GM12878 (cell line): ENCODE results near the gene SINHCAF. TPM values are rescaled to one million over a fixed set of nuclear protein-coding genes. Genes with fewer than 3 reads are reported as not detected.

Experiments
- ATAC-seq: fragments of 200-7000 bp; cut with Tn5 transposase; 3 replicates; pipeline ENCODE4 v1.9.1; 2020; ENCODE audit warnings: mild to moderate bottlenecking, moderate library complexity
- BruUV-seq: library from RNA; stranded (reverse); fragments of 400-500 nt; replicated peaks from 2 replicates; lab custom pipeline; 2021; lab: Mats Ljungman, UMichigan
- CTCF ChIA-PET: fragments of 300-600 bp; sonication (Branson Sonifier 250); formaldehyde crosslinking; extraction: SDS; loops from one replicate; lab custom pipeline; 2021; ENCODE audit warnings: inconsistent platforms; lab: Yijun Ruan, JAX
- POLR2A ChIA-PET: fragments of 350-600 bp; formaldehyde crosslinking; extraction: SDS; loops from one replicate; lab custom pipeline; 2021; ENCODE audit warnings: inconsistent platforms; lab: Charles Lee
- RAD21 ChIA-PET: fragments of 300-600 bp; sonication (Branson Sonifier 250); formaldehyde crosslinking; loops from one replicate; lab custom pipeline; 2023; ENCODE audit warnings: antibody characterized with exemption; ENCODE audit not compliant: unreplicated experiment; lab: Charles Lee
- SMC1A ChIA-PET: fragments of 300-600 bp; sonication (Branson Sonifier 250); formaldehyde crosslinking; loops from one replicate; lab custom pipeline; 2023; ENCODE audit not compliant: unreplicated experiment, uncharacterized antibody; lab: Charles Lee
- DNase-seq: peaks from one replicate; pipeline ENCODE4 v3.0.0-alpha.2; 2011; ENCODE audit warnings: low read depth, low spot score
- FAIRE-seq: peaks from 3 replicates; lab custom pipeline; 2011; peaks lifted over from hg19 to GRCh38; lab: Jason Lieb, UNC
- H2AFZ ChIP-seq: 2 replicates; pipeline ENCODE4 v1.6.0; 2011; ENCODE audit warnings: low read depth, low read length, control low read depth; ENCODE audit not compliant: control insufficient read depth
- H3K27ac ChIP-seq: 2 replicates; pipeline ENCODE4 v1.5.1; 2011; ENCODE audit warnings: control low read depth; ENCODE audit not compliant: control insufficient read depth, insufficient read depth
- H3K27me3 ChIP-seq, 2 experiments: replicated peaks in 1 of 2; 2 replicates each; pipeline versions ENCODE4 v1.6.0 to v1.6.1; 2011; ENCODE audit warnings: low read length in 1 of 2; ENCODE audit not compliant: control insufficient read depth in 2 of 2, insufficient read depth in 2 of 2
- H3K36me3 ChIP-seq, 2 experiments: 2 replicates each; pipeline ENCODE4 v1.5.1; 2011; ENCODE audit warnings: low read length in 1 of 2; ENCODE audit not compliant: control insufficient read depth in 2 of 2, insufficient read depth in 2 of 2
- H3K4me1 ChIP-seq: 2 replicates; pipeline ENCODE4 v1.6.1; 2011; ENCODE audit warnings: mild to moderate bottlenecking, low read length, moderate library complexity, mixed read lengths; ENCODE audit not compliant: control insufficient read depth, insufficient read depth
- H3K4me2 ChIP-seq: 2 replicates; pipeline ENCODE4 v1.6.0; 2011; ENCODE audit warnings: control low read depth; ENCODE audit not compliant: control insufficient read depth, insufficient read depth
- H3K4me3 ChIP-seq: fragments of 200-600 bp; sonication (generic); 2 replicates; pipeline ENCODE4 v1.5.1; 2016
- H3K79me2 ChIP-seq: 2 replicates; pipeline ENCODE4 v1.6.0; 2011; ENCODE audit warnings: low read length; ENCODE audit not compliant: control insufficient read depth, insufficient read depth
- H3K9ac ChIP-seq: 2 replicates; pipeline ENCODE4 v1.8.0; 2011; ENCODE audit warnings: low read length, control low read depth, mixed read lengths; ENCODE audit not compliant: control insufficient read depth, insufficient read depth
- H3K9me3 ChIP-seq: replicated peaks from 3 replicates; pipeline ENCODE4 v1.5.1; 2011; ENCODE audit warnings: mild to moderate bottlenecking, low read length; ENCODE audit not compliant: control insufficient read depth, insufficient read depth
- H4K20me1 ChIP-seq: 2 replicates; pipeline ENCODE4 v1.6.0; 2011; ENCODE audit not compliant: control insufficient read depth, insufficient read depth
- IRF3 ChIP-seq: fragments of 450-650 bp; IDR thresholded peaks from 2 replicates; pipeline ENCODE4 v1.6.1; 2014; ENCODE audit warnings: mild to moderate bottlenecking
- IRF5 ChIP-seq: fragments of 450-650 bp; IDR thresholded peaks from 2 replicates; pipeline ENCODE4 v1.6.1; 2017; ENCODE audit warnings: borderline replicate concordance
- MTA2 ChIP-seq: fragments of 450-650 bp; IDR thresholded peaks from 2 replicates; pipeline ENCODE4 v1.6.1; 2016; ENCODE audit warnings: low read depth, mild to moderate bottlenecking, moderate library complexity
- TARDBP ChIP-seq: IDR thresholded peaks from 2 replicates; pipeline ENCODE4 v1.6.1; 2016; ENCODE audit warnings: borderline replicate concordance
- WGBS: methylation state at CpG from one replicate; pipeline ENCODE4 v1.1.6; 2016; ENCODE audit warnings: low lambda C conversion rate; ENCODE audit not compliant: insufficient replicate concordance, insufficient coverage; ENCODE audit errors: missing lambda C conversion rate; 5-methylcytosine and 5-hydroxymethylcytosine counted together
- in situ Hi-C: fragments of 300-500 bp; cut with MboI; formaldehyde crosslinking; loops from 9 replicates; pipeline ENCODE4 v1.14.3; 2018; ENCODE audit warnings: mixed read lengths
- intact Hi-C: fragments of 100-400 bp; cut with micrococcal nuclease; formaldehyde crosslinking; loops from one replicate; pipeline ENCODE4 v1.14.2; 2022; ENCODE audit not compliant: unreplicated experiment
- polyA plus RNA-seq, 11 experiments: library from polyadenylated mRNA; depleted of rRNA in 4 of 11; unstranded in 6 of 11; stranded (reverse) in 5 of 11; fragments of >200 nt; fragmentation: Nextera tagmentation in 4 of 11; fragmentation: Illumina TruSeq in 1 of 11; extraction: Ambion mirVana in 4 of 11; extraction: Trizol in 1 of 11; gene quantifications; 1 replicate in 1 of 11; 2 replicates in 10 of 11; pipeline versions ENCODE4 v1.2.1 to v1.2.3, GENCODE V29; 2011 to 2016; ENCODE audit warnings: inconsistent platforms in 2 of 11, missing spikeins in 2 of 11, low read depth in 1 of 11
- total RNA-seq, 4 experiments: library from RNA; depleted of rRNA in 3 of 4; stranded (reverse); fragments of >200 nt in 3 of 4; fragmentation: Illumina TruSeq in 1 of 4; extraction: Trizol in 1 of 4; gene quantifications; 2 replicates each; pipeline versions ENCODE4 v1.2.1 to v1.2.3, GENCODE V29; 2013 to 2021

SINHCAF gene
- total and polyA plus RNA-seq, 10 of the 15 experiments (the other 5 are each of a cell fraction or from before 2014, with no cell fraction given), result 60.4 to 156 (median 90.3) TPM

- TF ChIP-seq TARDBP (no peak), IRF3 (no peak), IRF5 (no peak), MTA2 (no peak)
- intact Hi-C loops, result no loop called here
- H3K4me1 ChIP-seq, result no peaks in the 10 kb centered on the region
- no peak overlapping the region for H2AFZ ChIP-seq
- H3K9ac ChIP-seq, result no peak overlapping the region
- no peaks in the 10 kb centered on the region for H3K9me3 ChIP-seq
- peaks cover 9% of the 10 kb centered on the region for H3K79me2 ChIP-seq
- no peak overlapping the region for H3K27ac ChIP-seq
- H3K36me3 ChIP-seq, result peaks cover 8 to 35% of the 10 kb centered on the region in 2 experiments
- SMC1A ChIA-PET, result interaction anchor here (1.5 to 1.8 kb wide), 3 partner anchors 9 to 34 kb away, joined by 3 to 7 read pairs (median 3); no protein-coding TSS in a partner anchor
- 67% methylated on average over 2 of the region's 2 CpGs for WGBS
- H3K27me3 ChIP-seq, result no peaks in the 10 kb centered on the region
- BruUV-seq, result no TSS peak
- RAD21 ChIA-PET, result interaction anchor here (1.5 kb wide), 1 partner anchor 33 kb away, joined by 4 read pairs; no protein-coding TSS in a partner anchor
- no peaks in the 10 kb centered on the region for H4K20me1 ChIP-seq
- in situ Hi-C loops, result no loop called here
- CTCF ChIA-PET, result interaction anchor here (1.8 to 3.0 kb wide), 2 partner anchors 9 to 18 kb away, joined by 9 to 20 read pairs; no protein-coding TSS in a partner anchor
- DNase-seq, result no peak
- no peak overlapping the region for H3K4me2 ChIP-seq
- no peak for FAIRE-seq
- H3K4me3 ChIP-seq, result no peak overlapping the region
- no peak for ATAC-seq
- POLR2A ChIA-PET, result no interaction called here
Measured at GRCh38 chr12:31289441-31289840, 36.5 kb downstream of the SINHCAF start.
